LNCaP clone FGC (cell line): ENCODE data around the gene FMO1.

Experiments
- DNase-seq: peaks from one replicate; pipeline ENCODE4 v3.0.0-alpha.2; 2011; ENCODE audit warnings: low read depth
- H3K4me3 ChIP-seq: 2 replicates; pipeline ENCODE4 v1.5.1; 2011; ENCODE audit warnings: mild to moderate bottlenecking, low read depth, low read length, control low read depth
- TF ChIP-seq, protein P1 (sequence below): IDR thresholded peaks from 2 replicates; pipeline ENCODE4 v1.5.1; 2012; ENCODE audit warnings: mild to moderate bottlenecking; ENCODE audit not compliant: control insufficient read depth, insufficient read depth; ENCODE audit errors: extremely low read depth

Gene FMO1

DNA sequence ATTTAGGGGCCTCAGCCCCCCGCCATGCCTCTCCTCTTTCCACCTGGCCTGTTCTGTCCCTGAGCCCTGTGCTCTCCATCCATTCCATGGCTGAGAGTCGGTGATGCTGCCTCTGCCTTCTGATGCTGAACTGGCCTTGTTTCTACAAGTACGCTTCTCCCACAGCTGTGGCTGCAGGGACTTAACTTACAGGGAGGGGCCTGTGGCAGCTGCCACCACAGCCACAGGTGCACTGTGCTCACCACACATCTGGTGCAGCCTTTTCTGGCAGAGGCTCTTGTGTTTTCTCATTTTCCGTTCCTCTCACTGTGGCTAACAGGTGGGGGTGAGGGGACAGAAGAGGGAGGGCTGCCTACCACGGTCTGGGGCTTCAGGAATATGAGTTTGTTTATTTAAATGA is 4.2 kb downstream of the FMO1 start:
- DNase-seq: no peak
- no peak overlapping the region for H3K4me3 ChIP-seq
- TF ChIP-seq, protein P1, sequence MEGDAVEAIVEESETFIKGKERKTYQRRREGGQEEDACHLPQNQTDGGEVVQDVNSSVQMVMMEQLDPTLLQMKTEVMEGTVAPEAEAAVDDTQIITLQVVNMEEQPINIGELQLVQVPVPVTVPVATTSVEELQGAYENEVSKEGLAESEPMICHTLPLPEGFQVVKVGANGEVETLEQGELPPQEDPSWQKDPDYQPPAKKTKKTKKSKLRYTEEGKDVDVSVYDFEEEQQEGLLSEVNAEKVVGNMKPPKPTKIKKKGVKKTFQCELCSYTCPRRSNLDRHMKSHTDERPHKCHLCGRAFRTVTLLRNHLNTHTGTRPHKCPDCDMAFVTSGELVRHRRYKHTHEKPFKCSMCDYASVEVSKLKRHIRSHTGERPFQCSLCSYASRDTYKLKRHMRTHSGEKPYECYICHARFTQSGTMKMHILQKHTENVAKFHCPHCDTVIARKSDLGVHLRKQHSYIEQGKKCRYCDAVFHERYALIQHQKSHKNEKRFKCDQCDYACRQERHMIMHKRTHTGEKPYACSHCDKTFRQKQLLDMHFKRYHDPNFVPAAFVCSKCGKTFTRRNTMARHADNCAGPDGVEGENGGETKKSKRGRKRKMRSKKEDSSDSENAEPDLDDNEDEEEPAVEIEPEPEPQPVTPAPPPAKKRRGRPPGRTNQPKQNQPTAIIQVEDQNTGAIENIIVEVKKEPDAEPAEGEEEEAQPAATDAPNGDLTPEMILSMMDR: no peak

- H3K4me3 ChIP-seq: no peak overlapping the region
- DNase-seq: no peak
- TF ChIP-seq, protein P1: no peak
Observed at GRCh38 chr1:171254859-171255258, 6.6 kb downstream of the FMO1 start.

DNA sequence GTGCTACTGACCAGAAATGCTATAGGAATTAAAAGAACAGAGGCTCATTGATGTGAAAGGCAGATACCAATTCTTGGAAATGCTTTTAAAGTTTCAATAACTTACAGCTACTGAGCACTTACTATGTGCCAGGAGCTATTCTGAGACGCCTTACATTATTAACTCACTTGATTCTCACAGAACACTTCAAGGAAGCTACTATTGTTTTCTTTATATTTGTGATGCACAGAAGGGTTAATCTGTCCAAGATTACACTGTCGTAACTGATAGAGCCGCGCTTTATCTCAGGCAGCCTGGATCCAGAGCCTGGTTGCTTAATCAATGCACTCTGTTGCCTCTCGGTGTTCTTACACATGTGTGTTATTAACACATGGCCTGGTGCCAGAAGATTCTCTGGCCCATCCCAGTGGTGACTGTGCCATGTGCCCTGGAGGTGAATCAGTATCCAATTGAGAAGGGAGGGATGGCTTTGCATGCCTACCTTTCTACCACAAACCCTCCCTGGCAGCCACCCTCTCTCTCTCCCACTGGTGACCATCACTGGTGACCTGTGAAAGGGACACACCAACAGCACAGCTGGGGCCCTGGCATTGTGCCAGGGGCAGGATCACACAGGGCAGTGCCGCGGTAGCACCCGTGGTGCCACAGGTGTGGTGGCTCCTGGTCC is 8.8 kb downstream of the FMO1 start:
- no peak for DNase-seq
- H3K4me3 ChIP-seq: no peak overlapping the region
- TF ChIP-seq, protein P1: no peak

DNA sequence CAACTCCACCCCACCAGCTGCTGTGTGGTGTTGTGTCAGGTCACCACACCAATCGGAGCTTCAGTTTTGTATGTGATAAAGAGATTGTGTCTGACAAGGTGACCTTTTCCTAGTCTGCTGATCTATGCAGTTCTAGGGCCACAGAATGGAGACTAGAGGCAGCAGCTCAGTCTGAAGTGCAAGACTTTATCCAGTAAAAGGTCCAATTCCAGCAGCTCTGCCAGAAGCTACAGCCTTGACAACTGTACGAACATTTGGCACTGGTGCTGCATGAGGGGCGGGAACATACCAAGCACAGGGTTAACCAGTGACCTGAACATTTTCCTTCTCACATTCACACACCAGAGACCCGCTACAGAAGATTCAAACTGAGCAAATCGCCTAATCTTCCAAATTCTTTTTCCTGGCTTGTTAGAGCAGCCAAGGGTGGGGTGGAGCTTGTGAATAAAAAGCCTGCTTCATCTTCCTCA is 9.3 kb downstream of the FMO1 start:
- DNase-seq: no peak
- TF ChIP-seq, protein P1: no peak
- no peak overlapping the region for H3K4me3 ChIP-seq

DNA sequence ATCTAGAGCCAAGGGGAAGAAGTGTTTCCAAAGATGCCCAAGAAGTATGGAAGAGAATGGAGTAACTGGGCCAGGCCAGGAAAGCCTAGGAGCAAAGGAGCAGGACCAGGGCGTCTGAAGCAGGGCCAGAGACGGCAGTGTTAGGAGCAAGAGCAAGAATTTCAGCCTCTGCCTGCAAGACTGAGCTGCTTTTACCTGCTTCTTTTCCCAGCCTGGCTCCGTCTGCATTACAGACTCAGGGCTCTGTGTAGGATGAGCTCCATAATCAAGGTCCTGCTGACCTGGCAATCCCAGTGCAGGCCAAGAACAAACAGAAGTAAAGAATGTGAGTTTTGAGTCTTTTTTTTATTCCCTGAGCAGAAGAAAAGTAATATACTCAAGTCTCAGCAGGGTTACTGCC is 10.1 kb downstream of the FMO1 start:
- DNase-seq: no peak
- TF ChIP-seq, protein P1: no peak
- no peak overlapping the region for H3K4me3 ChIP-seq

DNA sequence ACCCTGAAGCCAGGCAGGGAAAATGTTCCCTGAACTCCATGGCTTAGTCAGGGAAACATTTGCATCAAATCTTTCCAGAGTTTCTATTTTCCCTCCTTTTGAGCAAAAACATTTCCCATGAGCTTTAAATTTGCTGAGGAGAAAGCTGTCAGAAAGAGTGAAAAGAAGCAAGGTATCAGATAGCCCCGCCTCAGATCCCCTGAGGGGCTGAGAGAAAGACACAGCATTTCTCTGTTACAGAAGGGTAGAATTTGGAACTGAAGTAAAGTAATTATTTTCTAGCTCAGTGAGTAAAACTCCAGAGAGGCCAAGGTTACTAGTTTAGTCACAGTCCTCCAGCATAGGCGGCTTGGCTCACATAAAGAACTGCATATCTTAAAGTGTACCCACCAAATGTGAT is 10.6 kb downstream of the FMO1 start:
- TF ChIP-seq, protein P1: no peak
- H3K4me3 ChIP-seq: no peak overlapping the region
- no peak for DNase-seq

GRCh38 chr1:171261336-171261735 is 13.0 kb downstream of the FMO1 start:
- TF ChIP-seq, protein P1: no peak
- no peak for DNase-seq
- H3K4me3 ChIP-seq: no peak overlapping the region
